GM20000 (cell line): Measurements from ENCODE around the gene TMTC1.
"Not testable (repeated sequence)": the region's sequence is repeated elsewhere in the genome, so short reads cannot be mapped to it uniquely, and the experiment has no call there.

ENCODE experiments used
- DNase-seq: peaks from one replicate; pipeline ENCODE4 v3.0.0; 2012; ENCODE audit warnings: low spot score
- CTCF ChIP-seq: IDR thresholded peaks from 2 replicates; pipeline ENCODE4 v1.5.1; 2012; ENCODE audit warnings: mild to moderate bottlenecking, control low read depth; ENCODE audit errors: extremely low read depth, missing control alignments

Gene TMTC1

GRCh38 chr12:29783773-29784666 lies at the start of gene TMTC1:
Gene TMTC1, minus strand, starts transcription at chr12:29783942. Its CDS starts 191 bp downstream, at chr12:29783751.
- peak; percentile 52 for DNase-seq
- no peak for TF ChIP-seq CTCF

- no peak for DNase-seq
These were observed 47.4 kb upstream of the TMTC1 start for GRCh38 chr12:29831173-29831572.

GRCh38 chr12:29830391-29830790 lies 46.6 kb upstream of the TMTC1 start:
- DNase-seq: no peak
- TF ChIP-seq CTCF: no peak

More at GRCh38 chr12:29831173-29831572, 47.4 kb upstream of the TMTC1 start:
- no peak for TF ChIP-seq CTCF

GRCh38 chr12:29818916-29819623 lies 35.3 kb upstream of the TMTC1 start:
- no peak for TF ChIP-seq CTCF
- no peak for DNase-seq

- no peak for TF ChIP-seq CTCF
- DNase-seq: no peak
These were observed 33.4 kb upstream of the TMTC1 start for GRCh38 chr12:29816874-29817725.

- not testable (repeated sequence) for DNase-seq
These were observed 26.0 kb upstream of the TMTC1 start for GRCh38 chr12:29809616-29810361.

GRCh38 chr12:29807129-29807528 lies 23.4 kb upstream of the TMTC1 start:
- DNase-seq: no peak
- no peak for TF ChIP-seq CTCF
